K562 (cell line): ENCODE results near the gene HS2ST1.

ENCODE experiments used
- ATF6 ChIP-seq: sonication (generic); formaldehyde crosslinking; IDR thresholded peaks from 2 replicates; pipeline ENCODE4 v1.4.0; 2020; ENCODE audit warnings: mild to moderate bottlenecking, missing genetic modification reagents
- CBX8 ChIP-seq: fragments of 200-600 bp; sonication (generic); IDR thresholded peaks from 2 replicates; pipeline ENCODE4 v1.6.1; 2012; ENCODE audit warnings: borderline replicate concordance, mixed run types, low read depth, mild to moderate bottlenecking, moderate library complexity, mixed read lengths, low read length, control low read depth, inconsistent platforms; ENCODE audit not compliant: poor library complexity, severe bottlenecking; ENCODE audit errors: extremely low read depth
- HDAC6 ChIP-seq: IDR thresholded peaks from 2 replicates; pipeline ENCODE4 v1.6.1; 2012; ENCODE audit warnings: low read depth, mild to moderate bottlenecking, control low read depth, inconsistent platforms, low read length, moderate library complexity
- RAD21 ChIP-seq, 2 experiments: fragments of 250-450 bp in 1 of 2; fragments of 450-650 bp in 1 of 2; sonication (Bioruptor Pico) in 1 of 2; formaldehyde crosslinking in 1 of 2; IDR thresholded peaks in 1 of 2; conservative IDR thresholded peaks in 1 of 2; 2 replicates each; pipeline versions ENCODE4 v1.4.0 to v1.8.0; 2020 to 2022; ENCODE audit warnings: mild to moderate bottlenecking in 2 of 2, moderate library complexity in 1 of 2
- STAT6 ChIP-seq: sonication (generic); formaldehyde crosslinking; IDR thresholded peaks from 2 replicates; pipeline ENCODE4 v1.8.1; 2023; ENCODE audit warnings: mild to moderate bottlenecking, missing genetic modification reagents
- YY1 ChIP-seq, 3 experiments: IDR thresholded peaks; 2 replicates each; pipeline ENCODE4 v1.6.1; 2011; ENCODE audit warnings: low read length in 2 of 3, mild to moderate bottlenecking in 2 of 3, moderate library complexity in 2 of 3, borderline replicate concordance in 1 of 3, control low read depth in 1 of 3, low read depth in 1 of 3; ENCODE audit not compliant: insufficient read depth in 3 of 3, insufficient replicate concordance in 2 of 3, control insufficient read depth in 1 of 3, insufficient read length in 1 of 3; ENCODE audit errors: extremely low read depth in 1 of 3
- ZEB2 ChIP-seq: fragments of 450-650 bp; IDR thresholded peaks from 2 replicates; pipeline ENCODE4 v1.6.1; 2016
- ZNF263 ChIP-seq: sonication (generic); formaldehyde crosslinking; IDR thresholded peaks from 2 replicates; pipeline ENCODE4 v1.8.0; 2022; ENCODE audit warnings: mild to moderate bottlenecking, missing genetic modification reagents, borderline replicate concordance
- ZNF766 ChIP-seq: fragments of 200-800 bp; sonication (Bioruptor generic); conservative IDR thresholded peaks from 2 replicates; pipeline ENCODE4 v1.6.1; 2016; ENCODE audit warnings: missing genetic modification characterization, missing compliant biosample characterization

- no peak for TF ChIP-seq YY1 (IDR thresholded peaks at IDR 0.05; ENCODE audit: borderline replicate concordance in 1 of 3, control insufficient read depth in 1 of 3, extremely low read depth in 1 of 3, insufficient read depth in 3 of 3, insufficient read length in 1 of 3, insufficient replicate concordance in 2 of 3, low read depth in 1 of 3, low read length in 2 of 3)
- TF ChIP-seq ZEB2: no peak
- no peak for TF ChIP-seq STAT6 (CRISPR knock-in tag)
- no peak for TF ChIP-seq ZNF263 (CRISPR knock-in tag)
- no peak for TF ChIP-seq ATF6 (CRISPR knock-in tag)
- TF ChIP-seq HDAC6: no peak
- TF ChIP-seq ZNF766 (CRISPR knock-in tag): no peak
- TF ChIP-seq CBX8: no peak
- no peak for TF ChIP-seq RAD21 (CRISPR knock-in tag; conservative IDR thresholded peaks at IDR 0.05 in 1 of 2, IDR thresholded peaks at IDR 0.05 in 1 of 2)
These were observed 26.2 kb downstream of the HS2ST1 start for GRCh38 chr1:86940599-86940998.
